Gastrocnemius medialis (tissue), 4 donors: Measurements from ENCODE around the gene RALBP1. TPM values are rescaled to one million over a fixed set of nuclear protein-coding genes. Genes with fewer than 3 reads are reported as not detected.
A peak's percentile ranks its signal among the peaks of the same experiment; 100 is the strongest.

Experiments used
- ATAC-seq, 2 donors: fragments of 150-250 bp; one replicate each; pipeline ENCODE4 v1.9.1; 2016
- DNase-seq, 2 donors: peaks; one replicate each; pipeline ENCODE4 v3.0.0-alpha.2; 2019
- H3K27ac ChIP-seq, 4 donors: fragments of 200-600 bp; sonication (generic); 1 replicate in 1 of 4; 2 replicates in 3 of 4; pipeline ENCODE4 v1.5.1; 2016 to 2018; ENCODE audit warnings: mild to moderate bottlenecking in 2 of 4, moderate library complexity in 1 of 4
- H3K27me3 ChIP-seq, 3 donors: fragments of 200-600 bp; sonication (generic) in 2 of 3; 1 replicate in 1 of 3; 2 replicates in 2 of 3; pipeline versions ENCODE4 v1.5.1 to v1.6.0; 2016 to 2019; ENCODE audit warnings: mild to moderate bottlenecking in 1 of 3, moderate library complexity in 1 of 3
- H3K36me3 ChIP-seq, 2 donors: fragments of 200-600 bp; sonication (generic) in 1 of 2; one replicate each; pipeline ENCODE4 v1.5.1; 2017 to 2018
- H3K4me1 ChIP-seq, 2 donors: fragments of 200-600 bp; sonication (generic) in 1 of 2; one replicate each; pipeline ENCODE4 v1.5.1; 2016 to 2017; ENCODE audit warnings: mild to moderate bottlenecking in 2 of 2
- H3K4me3 ChIP-seq, 4 donors: fragments of 200-600 bp; sonication (generic) in 3 of 4; 1 replicate in 1 of 4; 2 replicates in 3 of 4; pipeline ENCODE4 v1.5.1; 2016 to 2019; ENCODE audit warnings: mild to moderate bottlenecking in 2 of 4
- H3K9me3 ChIP-seq, 3 donors: fragments of 200-600 bp; sonication (generic) in 2 of 3; 1 replicate in 1 of 3; 2 replicates in 2 of 3; pipeline ENCODE4 v1.5.1; 2016 to 2019
- CTCF ChIP-seq, 5 experiments: fragments of 450-650 bp in 3 of 5; fragments of 200-600 bp in 2 of 5; sonication (generic) in 2 of 5; IDR thresholded peaks in 4 of 5; conservative IDR thresholded peaks in 1 of 5; 1 replicate in 4 of 5; 2 replicates in 1 of 5; pipeline ENCODE4 v1.5.1; 2016 to 2019; ENCODE audit warnings: antibody characterized with exemption in 5 of 5, mild to moderate bottlenecking in 3 of 5, moderate library complexity in 3 of 5
- POLR2A ChIP-seq, 2 donors: fragments of 450-650 bp; IDR thresholded peaks; one replicate each; pipeline ENCODE4 v1.6.1; 2017; ENCODE audit warnings: antibody characterized with exemption in 2 of 2, mild to moderate bottlenecking in 2 of 2, moderate library complexity in 2 of 2
- in situ Hi-C, 4 donors: fragments of 200-750 bp; cut with MboI; loops; one replicate each; pipeline versions ENCODE4 v1.15.0 to v1.8.0; 2017; ENCODE audit warnings: low sequenced_read_pairs in 4 of 4
- intact Hi-C: fragments of 100-400 bp; cut with DNase I; formaldehyde crosslinking; loops from one replicate; pipeline ENCODE4 v1.15.1; 2023; ENCODE audit warnings: low total_unique reads
- total RNA-seq, 4 donors: library from RNA; depleted of rRNA; stranded (reverse); fragments of >200 nt; gene quantifications; one replicate each; pipeline versions ENCODE4 v1.1.0 to v1.2.3, GENCODE V29; 2016

Gene RALBP1
- total RNA-seq, 4 donors from 2014 or later = 41.5 to 108 (median 78.1) TPM

DNA sequence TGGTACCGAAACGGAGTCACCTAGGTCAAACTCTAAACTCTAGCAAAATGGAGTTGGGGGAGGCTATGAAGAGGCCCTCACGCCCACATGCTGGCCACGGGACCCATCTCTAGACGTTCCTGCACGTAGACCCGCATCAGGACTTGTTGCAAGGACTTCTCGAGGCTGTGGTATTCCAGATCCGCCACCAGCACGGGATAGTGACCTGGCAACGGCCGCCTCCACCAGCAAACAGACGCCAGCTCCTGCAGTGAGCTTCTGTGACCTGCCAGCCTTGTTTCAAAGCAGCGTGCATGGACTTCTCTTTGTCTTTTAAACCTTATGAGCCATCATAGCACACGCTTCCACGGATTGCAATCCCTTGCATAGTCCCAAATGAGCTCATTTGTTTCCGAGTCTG is 40.3 kb upstream of the RALBP1 start:
- no peak for ATAC-seq
- TF ChIP-seq CTCF (IDR thresholded peaks at IDR 0.05 in 4 of 5, conservative IDR thresholded peaks at IDR 0.05 in 1 of 5) (no peak), POLR2A (IDR thresholded peaks at IDR 0.05) (no peak)
- intact Hi-C loops = no loop called here
- no peaks in the 10 kb centered on the region for H3K27me3 ChIP-seq
- in situ Hi-C loops = no loop called here
- H3K4me1 ChIP-seq = no peaks in the 10 kb centered on the region
- DNase-seq = no peak
- no peak overlapping the region for H3K27ac ChIP-seq
- H3K36me3 ChIP-seq = no peaks in the 10 kb centered on the region
- no peaks in the 10 kb centered on the region for H3K9me3 ChIP-seq
- H3K4me3 ChIP-seq = no peak overlapping the region

- no peaks in the 10 kb centered on the region for H3K36me3 ChIP-seq
- in situ Hi-C loops (no loop called here), intact Hi-C loops (no loop called here)
- no peak for DNase-seq
- H3K4me3 ChIP-seq = no peak overlapping the region
- ATAC-seq = no peak
- no peaks in the 10 kb centered on the region for H3K4me1 ChIP-seq
- H3K27ac ChIP-seq = peak overlapping the region in 1 of 4 donors; percentile 0
- H3K9me3 ChIP-seq = no peaks in the 10 kb centered on the region
- H3K27me3 ChIP-seq = no peaks in the 10 kb centered on the region
- TF ChIP-seq CTCF (IDR thresholded peaks at IDR 0.05 in 4 of 5, conservative IDR thresholded peaks at IDR 0.05 in 1 of 5) (no peak), POLR2A (IDR thresholded peaks at IDR 0.05) (no peak)
These were observed 38.9 kb upstream of the RALBP1 start for GRCh38 chr18:9436206-9436929.

GRCh38 chr18:9437021-9437437 is 38.3 kb upstream of the RALBP1 start:
- no peak for ATAC-seq
- in situ Hi-C loops = no loop called here

GRCh38 chr18:9437672-9438071 is 37.6 kb upstream of the RALBP1 start:
- H3K27ac ChIP-seq = no peak overlapping the region
- no peaks in the 10 kb centered on the region for H3K27me3 ChIP-seq
- DNase-seq (no peak), ATAC-seq (no peak)
- no peaks in the 10 kb centered on the region for H3K9me3 ChIP-seq
- no peak overlapping the region for H3K4me3 ChIP-seq
- no peaks in the 10 kb centered on the region for H3K36me3 ChIP-seq
- no peak for TF ChIP-seq POLR2A (IDR thresholded peaks at IDR 0.05)
- TF ChIP-seq CTCF (IDR thresholded peaks at IDR 0.05 in 4 of 5, conservative IDR thresholded peaks at IDR 0.05 in 1 of 5) = no peak
- in situ Hi-C loops (no loop called here), intact Hi-C loops (no loop called here)
- no peaks in the 10 kb centered on the region for H3K4me1 ChIP-seq

More at GRCh38 chr18:9437021-9437437, 38.3 kb upstream of the RALBP1 start:
- intact Hi-C loops = no loop called here
- TF ChIP-seq POLR2A (IDR thresholded peaks at IDR 0.05) = no peak
- TF ChIP-seq CTCF (IDR thresholded peaks at IDR 0.05 in 4 of 5, conservative IDR thresholded peaks at IDR 0.05 in 1 of 5) = no peak
- no peak overlapping the region for H3K27ac ChIP-seq
- no peaks in the 10 kb centered on the region for H3K36me3 ChIP-seq
- no peaks in the 10 kb centered on the region for H3K4me1 ChIP-seq
- no peak overlapping the region for H3K4me3 ChIP-seq
- H3K27me3 ChIP-seq = no peaks in the 10 kb centered on the region
- H3K9me3 ChIP-seq = no peaks in the 10 kb centered on the region
- no peak for DNase-seq

DNA sequence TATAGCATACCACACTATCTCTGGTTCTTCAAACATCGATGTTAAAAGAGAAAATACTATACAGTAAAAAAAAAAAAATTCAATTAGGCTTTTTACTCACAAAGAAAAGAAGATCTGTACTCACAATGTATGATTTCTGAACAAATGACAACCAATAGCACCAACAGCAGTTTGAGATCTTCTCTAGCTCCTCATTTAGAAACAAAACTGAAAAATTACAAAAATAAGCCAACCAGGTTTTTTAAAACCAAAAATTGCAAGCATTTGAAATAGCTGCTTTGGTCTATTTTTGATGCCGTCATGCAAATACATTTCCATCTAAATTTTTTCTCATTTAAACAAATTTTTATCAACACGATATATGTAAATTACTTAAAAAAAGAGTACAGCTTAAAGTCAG is 34.3 kb upstream of the RALBP1 start:
- in situ Hi-C loops = no loop called here

More for the DNA sequence above, 34.3 kb upstream of the RALBP1 start:
- no peak for TF ChIP-seq CTCF (IDR thresholded peaks at IDR 0.05 in 4 of 5, conservative IDR thresholded peaks at IDR 0.05 in 1 of 5)
- no peak for TF ChIP-seq POLR2A (IDR thresholded peaks at IDR 0.05)
- no peak overlapping the region for H3K4me3 ChIP-seq
- no peak for ATAC-seq
- no peaks in the 10 kb centered on the region for H3K4me1 ChIP-seq
- intact Hi-C loops = no loop called here
- no peaks in the 10 kb centered on the region for H3K9me3 ChIP-seq
- H3K36me3 ChIP-seq = no peaks in the 10 kb centered on the region
- H3K27ac ChIP-seq = no peak overlapping the region
- no peaks in the 10 kb centered on the region for H3K27me3 ChIP-seq
- no peak for DNase-seq
